Cardiac septum (tissue), 1 donor: ENCODE measurements around the gene ACSL1. TPM values are rescaled to one million over a fixed set of nuclear protein-coding genes. Genes with fewer than 3 reads are reported as not detected.

ENCODE experiments used
- DNase-seq: peaks from one replicate; pipeline ENCODE4 v3.0.0-alpha.2; 2020; ENCODE audit warnings: low spot score
- intact Hi-C: fragments of 100-400 bp; cut with DNase I; formaldehyde crosslinking; loops from one replicate; pipeline ENCODE4 v1.14.0; 2022
- total RNA-seq: library from RNA; stranded (reverse); fragmentation: NEBNext Ultra II Directional; extraction: Animal tissue kit (Norgen Biotek cat#: 25700); gene quantifications from one replicate; pipeline ENCODE4 v1.2.1, GENCODE V29; 2021
- donor health status: DM: no; HTN: no; CAD: no.

The ACSL1 gene
- total RNA-seq, 1 donor from 2014 or later: 98.6 TPM

DNA sequence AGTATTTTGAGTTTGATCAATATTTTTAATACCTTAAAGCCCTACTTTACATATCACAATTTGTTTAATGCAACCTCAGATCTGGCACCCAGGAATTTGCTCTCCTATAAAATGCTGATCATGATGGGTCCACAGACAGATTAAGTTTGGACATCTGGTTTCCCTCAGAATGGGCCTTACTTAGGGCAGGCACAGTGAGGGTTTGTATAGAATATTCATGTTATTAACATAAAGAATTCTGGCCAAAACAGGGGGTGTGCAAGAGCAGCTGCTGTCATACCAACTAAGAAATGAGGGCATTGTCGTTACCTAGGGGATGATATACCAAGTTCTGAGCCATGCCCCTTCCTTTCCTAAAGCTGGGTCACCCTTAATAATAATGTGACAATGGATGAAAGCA is 54.4 kb downstream of the ACSL1 start:
- intact Hi-C loops: no loop called here
- DNase-seq: no peak

GRCh38 chr4:184769141-184769765 is 56.5 kb downstream of the ACSL1 start:
- intact Hi-C loops: no loop called here
- no peak for DNase-seq

GRCh38 chr4:184768296-184768695 is 57.5 kb downstream of the ACSL1 start:
- no peak for DNase-seq
- intact Hi-C loops: no loop called here

GRCh38 chr4:184766446-184766845 is 59.3 kb downstream of the ACSL1 start:
- DNase-seq: no peak
- intact Hi-C loops: no loop called here

DNA sequence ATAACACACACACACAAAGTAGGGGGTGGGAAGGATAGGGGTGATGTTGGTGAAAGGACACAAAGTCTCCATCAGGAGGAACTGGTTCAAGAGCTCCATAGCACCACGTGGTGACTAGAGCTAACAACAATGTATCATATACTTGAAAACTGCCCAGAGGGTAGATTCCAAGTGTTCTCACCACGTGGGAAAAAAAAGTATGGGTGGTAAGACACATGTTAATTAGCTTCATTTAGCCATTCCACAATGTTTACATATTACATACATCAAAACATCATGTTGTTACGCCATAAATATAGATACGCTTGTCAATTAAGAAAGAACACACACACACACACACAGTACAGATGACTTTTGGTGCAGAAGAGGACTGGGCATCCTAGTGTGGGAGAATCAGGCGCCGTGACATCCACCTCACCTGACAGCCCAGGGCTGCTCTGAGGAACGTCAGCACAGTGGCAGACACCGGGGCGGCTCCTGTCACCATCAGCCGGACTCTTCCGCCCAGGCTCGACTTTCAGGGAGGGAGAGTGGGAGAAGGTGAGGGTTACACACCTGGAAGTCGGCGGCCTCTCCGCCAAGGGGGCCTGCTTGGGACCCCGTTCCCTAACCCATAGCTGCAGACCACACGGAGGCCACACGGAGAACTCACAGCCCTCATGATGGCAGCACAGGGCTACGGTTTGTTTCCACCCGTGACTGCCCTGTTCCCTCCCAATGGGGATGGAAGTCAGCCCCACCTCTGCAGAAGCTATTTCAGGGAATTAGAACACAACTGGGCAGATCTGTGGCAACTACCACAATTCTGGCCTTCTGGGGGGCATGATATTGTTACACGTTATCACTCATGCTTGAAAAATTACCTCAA is 60.1 kb downstream of the ACSL1 start:
- intact Hi-C loops: no loop called here
- DNase-seq: no peak

GRCh38 chr4:184764601-184765000 is 61.2 kb downstream of the ACSL1 start:
- intact Hi-C loops: no loop called here
- DNase-seq: no peak

GRCh38 chr4:184763150-184763780 is 62.5 kb downstream of the ACSL1 start:
- intact Hi-C loops: no loop called here
- no peak for DNase-seq

DNA sequence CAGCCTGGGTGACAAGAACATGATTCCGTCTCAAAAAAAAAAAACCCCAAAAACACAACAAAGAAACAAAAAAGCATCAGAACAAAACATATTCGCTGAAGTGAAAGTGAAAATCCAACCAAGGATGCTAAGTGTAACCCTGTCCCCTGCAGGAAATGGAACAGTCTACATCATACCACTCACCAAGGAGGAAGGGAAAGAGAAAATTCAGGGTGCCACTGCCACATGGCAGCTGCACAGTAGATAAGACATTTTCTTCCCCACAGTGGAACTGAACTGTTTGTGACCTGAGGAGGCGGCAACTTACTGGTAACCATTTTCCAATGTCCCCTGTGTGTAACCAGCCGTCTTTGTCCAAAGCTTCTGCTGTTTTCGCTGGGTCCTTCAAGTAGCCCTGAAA is 63.7 kb downstream of the ACSL1 start:
- intact Hi-C loops: no loop called here
- no peak for DNase-seq

DNA sequence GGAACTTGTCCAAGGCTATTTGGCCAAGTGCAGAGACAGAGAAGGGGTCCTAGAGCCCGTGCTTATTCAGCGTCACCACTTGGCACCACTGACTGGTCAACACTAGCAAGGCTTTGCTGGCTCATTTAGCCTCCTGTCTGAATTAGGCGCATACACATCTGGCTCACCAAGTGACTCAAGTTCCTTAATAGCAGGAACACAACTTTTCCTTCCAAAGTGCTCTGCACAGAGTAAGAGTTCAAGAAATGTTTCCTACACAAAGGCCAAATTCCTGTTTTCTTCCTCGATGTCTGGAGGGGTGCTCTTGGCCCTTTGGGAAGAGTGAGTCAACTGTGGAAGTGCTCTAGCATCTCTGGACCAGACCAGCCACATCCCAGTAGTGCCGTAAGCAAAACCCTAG is 65.1 kb downstream of the ACSL1 start:
- intact Hi-C loops: no loop called here

DNA sequence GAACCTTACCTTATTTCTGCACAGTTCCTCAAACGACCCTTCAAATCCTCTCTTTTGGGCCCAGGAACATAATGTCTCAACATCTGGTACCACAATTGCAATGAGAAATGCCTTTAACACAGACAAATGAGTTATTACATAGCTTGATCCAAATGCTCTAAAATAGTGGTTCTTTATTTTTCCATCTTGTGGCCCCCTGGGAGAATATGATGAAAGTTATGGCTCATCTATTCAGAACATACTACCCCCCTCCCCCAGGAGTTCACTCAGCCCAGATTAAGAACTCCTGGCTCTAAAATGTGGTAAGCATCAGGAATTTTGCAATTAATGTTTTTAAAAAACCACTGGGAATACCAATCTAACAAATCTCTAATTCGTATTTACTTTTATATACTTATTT is 68.0 kb downstream of the ACSL1 start:
- intact Hi-C loops: no loop called here
- no peak for DNase-seq

More for the DNA sequence above, 65.1 kb downstream of the ACSL1 start:
- no peak for DNase-seq

DNA sequence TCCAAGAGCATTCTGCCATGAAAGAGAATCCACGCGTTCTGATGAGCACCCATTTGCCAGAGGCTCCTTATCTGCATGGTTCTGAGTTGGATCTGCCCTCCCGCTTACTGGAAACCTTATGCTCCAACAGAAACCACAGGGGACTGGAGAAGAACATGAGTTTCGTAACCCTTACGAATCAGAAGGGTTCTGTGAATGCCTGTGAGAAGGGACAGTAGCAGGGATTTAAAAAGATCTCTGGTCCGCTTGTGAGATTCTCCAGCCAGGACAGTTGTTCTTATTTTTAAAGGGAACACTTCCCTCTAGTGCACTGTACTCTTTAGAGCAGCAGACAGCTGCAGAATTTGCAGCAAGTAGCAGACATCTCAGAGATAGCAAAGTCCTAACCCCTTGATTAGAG is 69.4 kb downstream of the ACSL1 start:
- intact Hi-C loops: no loop called here
- no peak for DNase-seq

DNA sequence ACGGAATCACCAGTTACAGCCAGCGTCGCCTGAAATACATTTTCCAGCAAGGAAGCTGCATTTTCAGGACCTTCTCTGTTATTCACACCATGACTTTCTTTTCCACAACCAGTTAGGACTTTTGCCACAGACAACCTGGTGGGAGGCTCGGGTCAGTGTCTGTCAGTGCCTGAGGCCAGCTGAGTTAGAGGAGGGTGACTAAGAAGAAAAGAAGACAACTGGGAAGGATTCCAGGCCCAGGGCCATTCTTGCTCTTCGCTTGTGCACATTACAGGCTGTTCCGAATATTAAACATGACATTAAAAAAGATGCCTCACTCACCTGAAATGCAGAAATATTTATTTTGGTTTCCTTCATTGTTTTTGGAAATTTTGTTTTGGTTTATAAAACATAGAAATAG is 70.5 kb downstream of the ACSL1 start:
- intact Hi-C loops: no loop called here
- no peak for DNase-seq

DNA sequence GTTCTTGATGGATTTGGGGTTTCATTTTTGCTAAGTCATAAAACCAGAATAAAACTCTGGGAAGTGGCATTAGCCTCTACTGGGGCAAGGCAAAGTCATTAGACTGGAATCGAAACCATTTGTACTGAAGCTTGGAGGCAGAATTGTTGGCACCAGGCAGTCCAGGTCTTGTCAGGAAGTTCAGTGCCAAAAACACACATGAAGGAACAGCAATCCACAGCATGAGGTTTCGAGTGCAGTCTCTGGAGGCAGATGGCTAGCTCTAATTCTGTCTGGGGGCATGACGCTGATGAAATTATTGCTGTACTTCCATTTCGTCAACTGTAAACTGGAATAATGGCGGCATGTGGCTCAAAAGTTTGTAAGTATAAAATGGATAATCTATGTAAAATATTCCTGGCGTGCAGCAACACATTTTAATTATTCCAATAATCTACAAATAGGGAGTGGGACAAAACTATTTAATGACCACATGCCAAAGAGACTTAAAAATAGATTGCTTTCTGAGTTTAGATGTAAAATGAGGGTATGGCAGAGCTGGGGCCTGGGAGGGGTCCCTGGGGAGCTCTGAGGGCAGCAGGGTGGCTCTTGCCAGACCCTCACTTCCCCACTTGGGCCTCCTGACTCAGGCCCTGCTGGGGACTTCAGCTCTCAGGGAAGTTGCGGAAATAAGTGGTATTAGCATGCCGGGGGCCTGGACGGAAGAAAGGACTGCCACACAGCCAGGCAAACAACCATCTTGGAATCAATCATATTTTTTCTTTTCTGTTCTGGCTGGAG is 73.1 kb downstream of the ACSL1 start:
- DNase-seq: no peak
- intact Hi-C loops: no loop called here

DNA sequence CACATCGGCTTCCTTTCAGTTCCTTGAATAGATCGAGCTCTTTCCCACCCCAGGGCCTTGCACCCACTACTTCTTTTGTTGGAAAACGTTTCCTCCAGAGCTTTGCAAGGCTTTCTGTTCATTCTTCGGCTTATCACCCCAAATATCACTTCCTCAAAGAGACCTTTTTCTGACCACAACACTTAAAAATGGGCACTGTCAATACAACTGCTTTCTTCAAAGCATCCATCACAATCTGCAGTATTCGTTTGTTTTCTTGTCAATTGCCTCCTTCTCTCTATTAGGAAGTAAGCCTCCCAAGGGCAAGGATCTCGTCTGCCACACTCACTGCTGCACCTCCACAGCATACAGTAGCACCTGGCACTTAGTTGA is 74.2 kb downstream of the ACSL1 start:
- DNase-seq: no peak
- intact Hi-C loops: no loop called here

- intact Hi-C loops: no loop called here
- DNase-seq: no peak
These were observed 74.7 kb downstream of the ACSL1 start for GRCh38 chr4:184750926-184751584.

DNA sequence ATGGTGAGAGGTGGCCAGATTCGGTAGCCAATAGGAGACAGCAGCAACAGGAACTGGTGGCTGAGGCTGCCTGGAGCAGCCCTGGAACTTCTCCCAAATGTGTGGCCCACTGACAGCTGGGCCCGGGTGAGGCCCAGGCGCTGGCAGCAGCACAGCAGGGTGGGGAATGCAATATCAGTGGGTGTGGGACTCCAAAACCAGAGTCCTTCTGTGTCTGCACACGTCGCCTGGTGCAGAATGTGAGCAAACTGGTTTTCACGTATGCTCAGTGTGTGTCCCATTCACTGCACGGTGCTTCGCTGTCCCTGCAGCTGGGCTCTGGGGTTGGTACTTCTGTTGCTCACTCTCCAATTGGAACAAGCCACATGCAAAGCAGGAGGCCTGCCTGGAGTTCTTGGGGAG is 77.5 kb downstream of the ACSL1 start:
- intact Hi-C loops: loop anchor here (5.0 to 10.0 kb wide), 4 partner anchors 79 to 387 kb away; partner anchors contain the start of gene ACSL1
- DNase-seq: no peak

DNA sequence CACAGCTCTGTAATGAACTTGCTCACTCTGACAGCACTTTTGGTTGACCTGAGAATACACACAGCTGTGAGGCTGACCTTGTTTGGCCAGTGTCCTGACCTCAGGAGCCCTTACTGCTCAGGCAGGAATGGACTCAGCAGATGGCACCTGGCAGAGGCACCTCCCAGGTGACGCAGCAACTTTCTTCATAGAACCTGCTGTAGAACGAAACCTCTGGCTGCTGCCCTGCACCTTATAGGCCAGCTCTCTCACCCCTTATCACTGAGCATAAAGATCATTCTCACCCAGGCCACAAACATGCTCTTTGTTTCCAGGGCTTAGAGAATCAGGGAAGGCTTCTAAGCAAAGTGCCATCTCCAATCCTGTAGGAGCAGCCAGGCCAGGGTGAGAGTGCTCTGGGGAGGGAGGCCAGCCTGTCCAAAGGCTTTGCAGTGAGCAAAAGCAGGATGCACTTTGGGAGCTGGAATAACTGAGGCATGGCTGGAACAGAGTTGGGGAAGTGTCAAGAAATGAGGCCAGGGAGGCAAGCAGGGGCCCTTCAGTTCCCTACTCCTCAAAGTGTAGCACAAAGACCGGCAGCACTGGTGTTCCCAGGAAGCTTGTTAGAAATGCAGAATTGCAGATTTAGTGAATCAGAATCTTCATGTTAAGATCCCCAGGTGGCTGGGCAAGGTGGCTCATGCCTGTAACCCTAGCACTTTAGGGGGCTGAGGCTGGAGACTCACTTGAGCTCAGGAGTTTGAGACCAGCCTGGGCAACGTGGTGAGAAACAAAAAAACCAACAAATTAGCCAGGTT is 78.5 kb downstream of the ACSL1 start:
- no peak for DNase-seq
- intact Hi-C loops: loop anchor here (5.0 to 10.0 kb wide), 4 partner anchors 80 to 388 kb away; partner anchors contain the start of gene ACSL1
